B cell (primary cell): ENCODE measurements around the gene CACNA1H.

Source experiments
- EZH2 ChIP-seq: IDR thresholded peaks from 2 replicates; pipeline ENCODE4 v1.6.1; 2012; ENCODE audit warnings: borderline replicate concordance, low read depth, mild to moderate bottlenecking, moderate library complexity, low read length; ENCODE audit not compliant: insufficient read depth, poor library complexity, severe bottlenecking
- TF ChIP-seq, protein P1 (sequence below): fragments of 200-600 bp; IDR thresholded peaks from one replicate; pipeline ENCODE4 v1.8.0; 2022; ENCODE audit warnings: antibody characterized with exemption, mild to moderate bottlenecking

- TF ChIP-seq, protein P1, sequence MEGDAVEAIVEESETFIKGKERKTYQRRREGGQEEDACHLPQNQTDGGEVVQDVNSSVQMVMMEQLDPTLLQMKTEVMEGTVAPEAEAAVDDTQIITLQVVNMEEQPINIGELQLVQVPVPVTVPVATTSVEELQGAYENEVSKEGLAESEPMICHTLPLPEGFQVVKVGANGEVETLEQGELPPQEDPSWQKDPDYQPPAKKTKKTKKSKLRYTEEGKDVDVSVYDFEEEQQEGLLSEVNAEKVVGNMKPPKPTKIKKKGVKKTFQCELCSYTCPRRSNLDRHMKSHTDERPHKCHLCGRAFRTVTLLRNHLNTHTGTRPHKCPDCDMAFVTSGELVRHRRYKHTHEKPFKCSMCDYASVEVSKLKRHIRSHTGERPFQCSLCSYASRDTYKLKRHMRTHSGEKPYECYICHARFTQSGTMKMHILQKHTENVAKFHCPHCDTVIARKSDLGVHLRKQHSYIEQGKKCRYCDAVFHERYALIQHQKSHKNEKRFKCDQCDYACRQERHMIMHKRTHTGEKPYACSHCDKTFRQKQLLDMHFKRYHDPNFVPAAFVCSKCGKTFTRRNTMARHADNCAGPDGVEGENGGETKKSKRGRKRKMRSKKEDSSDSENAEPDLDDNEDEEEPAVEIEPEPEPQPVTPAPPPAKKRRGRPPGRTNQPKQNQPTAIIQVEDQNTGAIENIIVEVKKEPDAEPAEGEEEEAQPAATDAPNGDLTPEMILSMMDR: no peak
- no peak for TF ChIP-seq EZH2
These were observed 49.3 kb upstream of the CACNA1H start for GRCh38 chr16:1103636-1103980.
